Measurements from ENCODE around the gene ZNF224. TPM values are rescaled to one million over a fixed set of nuclear protein-coding genes. Genes with fewer than 3 reads are reported as not detected.

The ZNF224 gene
- total and polyA plus RNA-seq, 9 donors, result 10.6 to 21.4 (median 14.6) TPM

DNA sequence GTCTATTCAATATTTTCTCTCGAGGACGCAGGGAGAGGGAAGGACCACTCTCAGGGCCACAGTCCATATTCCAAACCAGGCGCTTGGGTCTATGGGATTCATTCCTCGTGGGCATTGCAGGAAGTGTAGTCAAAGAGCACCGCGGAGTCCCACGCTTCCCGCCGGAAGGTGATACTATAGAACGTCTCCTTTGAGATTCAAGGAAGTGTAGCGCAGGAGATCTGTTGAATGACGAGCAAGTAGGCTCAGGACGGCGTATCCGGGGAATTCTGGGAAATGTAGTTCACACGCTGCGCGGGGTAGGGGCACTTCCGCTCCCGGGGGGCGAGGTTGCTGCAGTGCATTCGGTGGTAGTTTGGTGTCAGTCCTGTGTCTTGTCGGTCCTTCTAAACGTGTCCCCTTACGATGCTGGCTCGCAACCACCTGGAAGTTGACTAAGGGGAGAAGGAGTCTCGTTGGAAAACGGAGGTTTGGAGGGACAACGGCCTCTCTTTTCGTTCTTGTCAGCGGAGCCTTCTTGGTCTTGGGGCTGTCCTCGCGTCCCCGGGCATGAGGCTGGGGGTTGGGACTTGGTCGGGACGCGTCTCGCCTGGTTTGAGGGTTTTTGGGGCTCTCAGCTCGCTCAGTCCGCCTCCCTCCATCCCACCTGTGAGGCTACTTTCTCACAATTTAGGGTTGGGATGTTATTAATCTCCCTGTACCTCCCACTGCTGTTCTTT lies 22.2 kb upstream of the ZNF224 start, which contains the start of gene ZNF284:
Gene ZNF284 (plus strand): TSS at position 336 of the 719 bp plus-strand sequence. CDS start 4,231 bp downstream, outside the sequence.
- DNase-seq, result peak; percentile 97
- Histone ChIP-seq H3K36me3 (ENCODE audit: control insufficient read depth, insufficient read depth, low read length) (peaks cover 8% of the 10 kb centered on the region), H3K9me3 (replicated peaks; ENCODE audit: control insufficient read depth, low read depth, low read length) (peaks cover 7% of the 10 kb centered on the region), H3K4me3 (ENCODE audit: low read length) (peak within 1 kb of the TSS; percentile 73), H3K27me3 (ENCODE audit: control insufficient read depth, insufficient read depth, low read length) (no peaks in the 10 kb centered on the region), H3K4me1 (ENCODE audit: control insufficient read depth, insufficient read depth, low read length) (peaks cover 8% of the 10 kb centered on the region), H3K27ac (ENCODE audit: low read length) (peak within 1 kb of the TSS; percentile 42)
- WGBS (ENCODE audit: insufficient coverage), result 0% methylated on average over 25 of the region's 40 CpGs

DNA sequence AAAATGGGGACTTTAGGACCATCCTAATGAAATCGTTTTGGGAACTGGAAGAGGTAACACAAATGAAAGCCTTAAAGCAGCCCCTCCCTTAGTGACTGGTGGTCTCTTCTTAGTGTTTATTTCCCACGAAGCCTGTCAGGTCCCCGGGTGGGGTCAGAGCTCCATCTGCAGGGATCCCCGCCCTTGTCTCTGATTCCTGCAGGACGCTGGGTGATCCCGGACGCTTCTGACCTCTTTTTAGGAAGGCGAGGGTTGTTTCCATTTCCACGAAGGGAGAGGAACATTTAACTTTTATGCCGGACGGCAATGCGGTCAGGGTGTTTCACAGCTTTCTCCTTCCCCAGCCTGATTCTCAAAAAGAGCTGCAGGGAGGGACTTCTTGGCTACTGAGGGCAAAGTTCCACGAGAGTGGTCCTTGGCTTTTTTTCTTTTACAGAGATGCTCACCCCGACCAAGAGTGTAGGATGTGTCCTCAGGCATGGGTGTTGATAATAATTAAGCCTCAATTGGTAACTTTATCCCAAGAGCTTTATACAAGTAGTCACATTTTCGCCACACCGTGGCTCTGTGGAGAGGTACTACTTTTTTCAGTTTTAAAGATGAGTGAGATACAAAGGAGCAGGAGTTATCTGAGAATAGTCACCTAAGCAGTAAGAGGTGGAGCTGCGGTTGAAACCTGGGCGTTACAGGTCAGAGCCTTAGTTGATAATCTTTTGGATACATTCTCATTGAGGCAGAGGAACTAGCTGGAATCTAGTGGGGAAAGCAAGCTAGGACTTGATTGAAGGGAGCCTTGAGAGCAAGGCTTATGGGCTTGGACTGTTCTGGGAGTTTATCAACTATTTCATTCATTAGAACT lies 21.4 kb upstream of the ZNF224 start:
- peak; percentile 10 for DNase-seq
- peaks cover 2% of the 10 kb centered on the region for H3K9me3 ChIP-seq (replicated peaks; ENCODE audit: control insufficient read depth, low read depth, low read length)
- peak overlapping the region; percentile 73 for H3K4me3 ChIP-seq (ENCODE audit: low read length)
- H3K27ac ChIP-seq (ENCODE audit: low read length), result peak overlapping the region; percentile 42
- H3K27me3 ChIP-seq (ENCODE audit: control insufficient read depth, insufficient read depth, low read length), result no peaks in the 10 kb centered on the region
- peaks cover 8% of the 10 kb centered on the region for H3K4me1 ChIP-seq (ENCODE audit: control insufficient read depth, insufficient read depth, low read length)
- peaks cover 10% of the 10 kb centered on the region for H3K36me3 ChIP-seq (ENCODE audit: control insufficient read depth, insufficient read depth, low read length)
- WGBS (ENCODE audit: insufficient coverage), result 21% methylated on average over 13 of the region's 18 CpGs

GRCh38 chr19:44076325-44076724 lies 17.8 kb upstream of the ZNF224 start:
- Histone ChIP-seq H3K4me3 (ENCODE audit: low read length) (no peak overlapping the region), H3K9me3 (replicated peaks; ENCODE audit: control insufficient read depth, low read depth, low read length) (no peaks in the 10 kb centered on the region), H3K36me3 (ENCODE audit: control insufficient read depth, insufficient read depth, low read length) (peaks cover 13% of the 10 kb centered on the region), H3K27ac (ENCODE audit: low read length) (no peak overlapping the region), H3K27me3 (ENCODE audit: control insufficient read depth, insufficient read depth, low read length) (no peaks in the 10 kb centered on the region), H3K4me1 (ENCODE audit: control insufficient read depth, insufficient read depth, low read length) (peaks cover 8% of the 10 kb centered on the region)
- WGBS (ENCODE audit: insufficient coverage), result no CpG with 5 or more reads among the region's 2 CpGs
- no peak for DNase-seq

GRCh38 chr19:44092108-44092507 lies 2.1 kb upstream of the ZNF224 start:
- WGBS (ENCODE audit: insufficient coverage), result 67% methylated on average over 2 of the region's 4 CpGs
- DNase-seq, result no peak
- Histone ChIP-seq H3K9me3 (replicated peaks; ENCODE audit: control insufficient read depth, low read depth, low read length) (no peaks in the 10 kb centered on the region), H3K4me1 (ENCODE audit: control insufficient read depth, insufficient read depth, low read length) (no peaks in the 10 kb centered on the region), H3K27ac (ENCODE audit: low read length) (no peak overlapping the region), H3K36me3 (ENCODE audit: control insufficient read depth, insufficient read depth, low read length) (no peaks in the 10 kb centered on the region), H3K4me3 (ENCODE audit: low read length) (no peak overlapping the region), H3K27me3 (ENCODE audit: control insufficient read depth, insufficient read depth, low read length) (no peaks in the 10 kb centered on the region)

DNA sequence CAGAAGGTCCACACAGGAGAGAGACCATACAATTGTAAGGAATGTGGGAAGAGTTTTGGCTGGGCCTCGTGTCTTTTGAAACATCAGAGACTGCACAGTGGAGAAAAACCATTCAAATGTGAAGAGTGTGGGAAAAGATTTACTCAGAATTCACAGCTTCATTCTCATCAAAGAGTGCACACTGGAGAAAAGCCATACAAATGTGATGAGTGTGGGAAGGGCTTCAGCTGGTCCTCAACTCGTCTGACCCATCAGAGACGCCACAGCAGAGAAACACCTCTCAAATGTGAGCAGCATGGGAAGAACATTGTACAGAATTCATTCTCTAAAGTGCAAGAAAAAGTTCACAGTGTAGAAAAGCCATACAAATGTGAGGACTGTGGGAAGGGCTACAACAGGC lies 13.6 kb downstream of the ZNF224 start:
- Histone ChIP-seq H3K9me3 (replicated peaks; ENCODE audit: control insufficient read depth, low read depth, low read length) (peaks cover 54% of the 10 kb centered on the region), H3K36me3 (ENCODE audit: control insufficient read depth, insufficient read depth, low read length) (peaks cover 24% of the 10 kb centered on the region), H3K4me3 (ENCODE audit: low read length) (no peak overlapping the region), H3K27me3 (ENCODE audit: control insufficient read depth, insufficient read depth, low read length) (no peaks in the 10 kb centered on the region), H3K27ac (ENCODE audit: low read length) (no peak overlapping the region), H3K4me1 (ENCODE audit: control insufficient read depth, insufficient read depth, low read length) (peaks cover 5% of the 10 kb centered on the region)
- 89% methylated on average over 1 of the region's 3 CpGs for WGBS (ENCODE audit: insufficient coverage)
- no peak for DNase-seq

- DNase-seq, result no peak
- H3K9me3 ChIP-seq (replicated peaks; ENCODE audit: control insufficient read depth, low read depth, low read length), result peaks cover 46% of the 10 kb centered on the region
- H3K4me3 ChIP-seq (ENCODE audit: low read length), result no peak overlapping the region
- H3K4me1 ChIP-seq (ENCODE audit: control insufficient read depth, insufficient read depth, low read length), result peaks cover 5% of the 10 kb centered on the region
- H3K27ac ChIP-seq (ENCODE audit: low read length), result no peak overlapping the region
- H3K36me3 ChIP-seq (ENCODE audit: control insufficient read depth, insufficient read depth, low read length), result peaks cover 23% of the 10 kb centered on the region
- no peaks in the 10 kb centered on the region for H3K27me3 ChIP-seq (ENCODE audit: control insufficient read depth, insufficient read depth, low read length)
Observed at GRCh38 chr19:44109458-44109857, 15.3 kb downstream of the ZNF224 start.

DNA sequence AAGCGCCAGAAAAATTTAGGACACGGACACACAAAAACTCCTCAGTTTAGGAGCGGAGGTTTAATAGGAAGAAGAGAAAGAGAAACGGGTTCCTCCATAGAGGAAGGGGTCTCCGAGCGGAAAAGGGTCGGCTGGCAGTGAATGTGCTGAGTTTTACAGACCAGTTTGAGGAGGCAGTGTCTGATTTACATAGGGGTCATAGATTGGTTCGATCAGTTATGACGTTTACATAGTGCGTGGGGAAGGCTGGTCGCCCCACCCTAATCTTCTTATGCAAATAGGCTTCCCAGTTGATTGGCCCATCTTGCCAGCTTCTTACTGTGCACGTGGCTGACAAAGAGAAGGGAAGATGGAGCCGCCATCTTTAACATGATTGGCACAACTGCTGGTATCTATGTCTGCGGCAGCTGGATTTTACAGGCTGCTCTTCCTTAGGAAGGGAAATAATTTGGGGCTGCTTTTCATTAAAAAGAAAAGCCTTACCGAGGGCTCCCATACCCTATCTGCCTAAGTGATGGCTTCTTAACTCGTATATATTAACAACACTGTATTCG lies 17.8 kb downstream of the ZNF224 start:
- peaks cover 15% of the 10 kb centered on the region for H3K36me3 ChIP-seq (ENCODE audit: control insufficient read depth, insufficient read depth, low read length)
- no peaks in the 10 kb centered on the region for H3K27me3 ChIP-seq (ENCODE audit: control insufficient read depth, insufficient read depth, low read length)
- H3K27ac ChIP-seq (ENCODE audit: low read length), result no peak overlapping the region
- 20% methylated on average over 7 of the region's 17 CpGs for WGBS (ENCODE audit: insufficient coverage)
- peak; percentile 38 for DNase-seq
- H3K4me3 ChIP-seq (ENCODE audit: low read length), result peak overlapping the region; percentile 76
- peaks cover 32% of the 10 kb centered on the region for H3K9me3 ChIP-seq (replicated peaks; ENCODE audit: control insufficient read depth, low read depth, low read length)
- H3K4me1 ChIP-seq (ENCODE audit: control insufficient read depth, insufficient read depth, low read length), result peaks cover 5% of the 10 kb centered on the region

DNA sequence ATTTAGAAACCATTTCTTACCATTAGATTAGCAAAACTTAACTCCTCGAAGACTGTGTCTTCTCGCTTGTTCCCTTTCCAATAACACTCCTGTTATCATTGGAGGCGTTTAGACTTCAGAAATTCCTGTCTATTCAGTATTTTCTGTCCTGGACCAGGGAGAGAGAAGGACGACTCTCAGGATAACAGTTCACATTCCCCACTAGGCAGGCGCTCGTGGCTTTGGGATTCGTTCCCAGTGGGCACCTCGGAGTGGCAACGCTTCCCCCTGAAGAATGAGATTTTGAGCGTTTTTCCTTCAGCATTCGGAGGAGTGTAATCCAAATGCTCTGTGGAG lies 18.6 kb downstream of the ZNF224 start:
- peak overlapping the region; percentile 76 for H3K4me3 ChIP-seq (ENCODE audit: low read length)
- no peak for DNase-seq
- H3K4me1 ChIP-seq (ENCODE audit: control insufficient read depth, insufficient read depth, low read length), result peaks cover 5% of the 10 kb centered on the region
- peaks cover 13% of the 10 kb centered on the region for H3K36me3 ChIP-seq (ENCODE audit: control insufficient read depth, insufficient read depth, low read length)
- H3K9me3 ChIP-seq (replicated peaks; ENCODE audit: control insufficient read depth, low read depth, low read length), result peaks cover 24% of the 10 kb centered on the region
- peak overlapping the region; percentile 85 for H3K27ac ChIP-seq (ENCODE audit: low read length)
- no peaks in the 10 kb centered on the region for H3K27me3 ChIP-seq (ENCODE audit: control insufficient read depth, insufficient read depth, low read length)
- WGBS (ENCODE audit: insufficient coverage), result 3% methylated on average over 6 of the region's 11 CpGs

GRCh38 chr19:44113138-44113783 lies 19.1 kb downstream of the ZNF224 start, which contains the start of gene ZNF225:
ZNF225 (plus strand) TSS chr19:44113399; CDS start chr19:44115828, 2,429 bp downstream.
- Histone ChIP-seq H3K27ac (ENCODE audit: low read length) (peak within 1 kb of the TSS; percentile 92), H3K4me1 (ENCODE audit: control insufficient read depth, insufficient read depth, low read length) (peaks cover 5% of the 10 kb centered on the region), H3K4me3 (ENCODE audit: low read length) (peak within 1 kb of the TSS; percentile 76), H3K36me3 (ENCODE audit: control insufficient read depth, insufficient read depth, low read length) (peaks cover 14% of the 10 kb centered on the region), H3K9me3 (replicated peaks; ENCODE audit: control insufficient read depth, low read depth, low read length) (peaks cover 19% of the 10 kb centered on the region), H3K27me3 (ENCODE audit: control insufficient read depth, insufficient read depth, low read length) (no peaks in the 10 kb centered on the region)
- WGBS (ENCODE audit: insufficient coverage), result 0% methylated on average over 38 of the region's 44 CpGs
- peak; percentile 100 for DNase-seq
